22Rv1 (cell line): ENCODE results near the gene PAPPA2.
A peak's percentile ranks its signal among the peaks of the same experiment; 100 is the strongest.

Source experiments
- H3K27ac ChIP-seq: fragments of 450-650 bp; 2 replicates; pipeline ENCODE4 v1.5.1; 2017
- CTCF ChIP-seq: fragments of 450-650 bp; IDR thresholded peaks from 2 replicates; pipeline ENCODE4 v1.5.1; 2017; ENCODE audit warnings: mild to moderate bottlenecking
- ZFX ChIP-seq: fragments of 450-650 bp; IDR thresholded peaks from 2 replicates; pipeline ENCODE4 v1.6.1; 2017; ENCODE audit warnings: antibody characterized with exemption, borderline replicate concordance

The PAPPA2 gene

GRCh38 chr1:176469450-176470010, 6.6 kb downstream of the PAPPA2 start:
- TF ChIP-seq CTCF = no peak
- TF ChIP-seq ZFX = no peak
- no peak overlapping the region for H3K27ac ChIP-seq

- H3K27ac ChIP-seq = 0 out of 2 replicates have a peak overlapping the region, but pooled peaks have one; percentile 9
- TF ChIP-seq CTCF (no peak), ZFX (no peak)
These were observed 8.6 kb downstream of the PAPPA2 start for GRCh38 chr1:176471338-176472121.

GRCh38 chr1:176479971-176480370, 17.0 kb downstream of the PAPPA2 start:
- H3K27ac ChIP-seq = no peak overlapping the region
- TF ChIP-seq ZFX (no peak), CTCF (no peak)

GRCh38 chr1:176480750-176481149, 17.8 kb downstream of the PAPPA2 start:
- TF ChIP-seq ZFX (no peak), CTCF (no peak)
- no peak overlapping the region for H3K27ac ChIP-seq

GRCh38 chr1:176485083-176485482, 22.1 kb downstream of the PAPPA2 start:
- no peak overlapping the region for H3K27ac ChIP-seq
- no peak for TF ChIP-seq CTCF
- no peak for TF ChIP-seq ZFX

GRCh38 chr1:176494436-176494835, 31.5 kb downstream of the PAPPA2 start:
- H3K27ac ChIP-seq = no peak overlapping the region
- TF ChIP-seq CTCF = no peak
- no peak for TF ChIP-seq ZFX

- TF ChIP-seq ZFX (no peak), CTCF (no peak)
- no peak overlapping the region for H3K27ac ChIP-seq
These were observed 36.7 kb downstream of the PAPPA2 start for GRCh38 chr1:176499671-176500070.
